ENCODE data around the gene TRIM17.
"Not testable (repeated sequence)": the region's sequence is repeated elsewhere in the genome, so short reads cannot be mapped to it uniquely, and the experiment has no call there.

Gene TRIM17

DNA sequence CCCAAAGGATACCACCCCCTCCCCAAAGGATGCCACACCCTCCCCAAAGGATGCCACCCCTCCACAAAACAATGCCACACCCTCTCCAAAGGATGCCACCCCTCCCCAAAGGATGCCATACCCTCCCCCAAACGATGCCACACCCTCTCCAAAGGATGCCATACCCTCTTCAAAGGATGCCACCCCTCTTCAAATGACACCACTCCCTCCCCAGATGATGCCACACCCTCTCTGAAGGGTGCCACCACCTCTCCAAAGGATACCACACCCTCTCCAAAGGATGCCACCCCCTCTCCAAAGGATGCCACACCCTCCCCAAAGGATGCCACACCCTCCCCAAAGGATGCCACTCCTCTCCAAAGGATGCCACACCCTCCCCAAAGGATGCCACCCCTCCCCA lies 21.6 kb upstream of the TRIM17 start:
- Histone ChIP-seq H3K36me3 (replicated peaks; ENCODE audit: insufficient read depth, low read length) (no peaks in the 10 kb centered on the region), H2AFZ (ENCODE audit: low read length) (no peak overlapping the region), H3K79me2 (ENCODE audit: low read length) (no peaks in the 10 kb centered on the region), H3K9me2 (replicated peaks; ENCODE audit: insufficient read depth, low read length) (no peaks in the 10 kb centered on the region), H3K4me1 (ENCODE audit: low read length) (no peaks in the 10 kb centered on the region), H4K20me1 (ENCODE audit: insufficient read depth, low read length) (no peaks in the 10 kb centered on the region), H3K27me3 (replicated peaks; ENCODE audit: insufficient read depth, low read length) (no peaks in the 10 kb centered on the region), H3K27ac (ENCODE audit: low read length) (no peak overlapping the region), H3K9me3 (replicated peaks; ENCODE audit: insufficient read depth, low read length) (no peaks in the 10 kb centered on the region), H3F3A (ENCODE audit: insufficient read depth, low read length) (no peaks in the 10 kb centered on the region), H3K9ac (ENCODE audit: low read length) (no peak overlapping the region), H3K4me2 (ENCODE audit: low read depth, low read length) (no peak overlapping the region), H3K4me3 (ENCODE audit: low read length) (no peak overlapping the region)
- TF ChIP-seq EZH2phosphoT487 (IDR thresholded peaks at IDR 0.05; ENCODE audit: low read length) (no peak), EZH2 (optimal IDR thresholded peaks at IDR 0.05; ENCODE audit: low read depth, low read length) (no peak)
- TF ChIP-seq, protein P1, sequence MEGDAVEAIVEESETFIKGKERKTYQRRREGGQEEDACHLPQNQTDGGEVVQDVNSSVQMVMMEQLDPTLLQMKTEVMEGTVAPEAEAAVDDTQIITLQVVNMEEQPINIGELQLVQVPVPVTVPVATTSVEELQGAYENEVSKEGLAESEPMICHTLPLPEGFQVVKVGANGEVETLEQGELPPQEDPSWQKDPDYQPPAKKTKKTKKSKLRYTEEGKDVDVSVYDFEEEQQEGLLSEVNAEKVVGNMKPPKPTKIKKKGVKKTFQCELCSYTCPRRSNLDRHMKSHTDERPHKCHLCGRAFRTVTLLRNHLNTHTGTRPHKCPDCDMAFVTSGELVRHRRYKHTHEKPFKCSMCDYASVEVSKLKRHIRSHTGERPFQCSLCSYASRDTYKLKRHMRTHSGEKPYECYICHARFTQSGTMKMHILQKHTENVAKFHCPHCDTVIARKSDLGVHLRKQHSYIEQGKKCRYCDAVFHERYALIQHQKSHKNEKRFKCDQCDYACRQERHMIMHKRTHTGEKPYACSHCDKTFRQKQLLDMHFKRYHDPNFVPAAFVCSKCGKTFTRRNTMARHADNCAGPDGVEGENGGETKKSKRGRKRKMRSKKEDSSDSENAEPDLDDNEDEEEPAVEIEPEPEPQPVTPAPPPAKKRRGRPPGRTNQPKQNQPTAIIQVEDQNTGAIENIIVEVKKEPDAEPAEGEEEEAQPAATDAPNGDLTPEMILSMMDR (IDR thresholded peaks at IDR 0.05; ENCODE audit: low read length): no peak
- DNase-seq: no peak

DNA sequence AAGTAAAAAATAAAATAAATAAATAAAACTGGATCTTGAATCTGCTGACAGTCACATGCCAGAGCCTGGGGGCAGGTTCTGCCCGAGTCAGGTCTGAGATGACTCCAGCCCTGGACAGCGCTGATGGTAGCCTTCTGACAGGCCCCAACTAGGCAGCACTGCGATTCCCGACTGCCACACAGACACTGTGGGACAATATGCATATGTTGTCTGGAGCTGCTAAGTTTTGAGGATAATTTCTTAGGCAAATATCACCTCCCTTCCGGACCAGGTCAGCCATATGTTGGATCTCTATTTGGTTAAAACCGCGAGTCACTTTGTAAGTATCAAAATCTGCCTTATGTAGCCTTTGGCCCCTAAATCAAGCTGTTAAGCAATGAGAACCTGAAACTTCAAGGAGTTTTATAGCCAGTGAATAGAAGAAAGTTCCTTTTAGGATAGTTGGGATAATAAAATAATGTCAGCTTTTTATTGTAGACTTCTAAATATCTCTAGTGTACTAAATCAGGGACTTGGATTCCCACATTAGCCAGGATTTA lies 20.8 kb upstream of the TRIM17 start:
- Histone ChIP-seq H3K9ac (ENCODE audit: low read length) (no peak overlapping the region), H3K4me1 (ENCODE audit: low read length) (no peaks in the 10 kb centered on the region), H3K27me3 (replicated peaks; ENCODE audit: insufficient read depth, low read length) (no peaks in the 10 kb centered on the region), H3K9me3 (replicated peaks; ENCODE audit: insufficient read depth, low read length) (no peaks in the 10 kb centered on the region), H3K79me2 (ENCODE audit: low read length) (no peaks in the 10 kb centered on the region), H3K36me3 (replicated peaks; ENCODE audit: insufficient read depth, low read length) (no peaks in the 10 kb centered on the region), H3K4me3 (ENCODE audit: low read length) (no peak overlapping the region), H3F3A (ENCODE audit: insufficient read depth, low read length) (no peaks in the 10 kb centered on the region), H2AFZ (ENCODE audit: low read length) (no peak overlapping the region), H3K27ac (ENCODE audit: low read length) (no peak overlapping the region), H3K4me2 (ENCODE audit: low read depth, low read length) (no peak overlapping the region), H3K9me2 (replicated peaks; ENCODE audit: insufficient read depth, low read length) (no peaks in the 10 kb centered on the region), H4K20me1 (ENCODE audit: insufficient read depth, low read length) (no peaks in the 10 kb centered on the region)
- DNase-seq: no peak
- TF ChIP-seq EZH2phosphoT487 (IDR thresholded peaks at IDR 0.05; ENCODE audit: low read length) (no peak), EZH2 (optimal IDR thresholded peaks at IDR 0.05; ENCODE audit: low read depth, low read length) (no peak)
- TF ChIP-seq, protein P1 (IDR thresholded peaks at IDR 0.05; ENCODE audit: low read length): no peak

DNA sequence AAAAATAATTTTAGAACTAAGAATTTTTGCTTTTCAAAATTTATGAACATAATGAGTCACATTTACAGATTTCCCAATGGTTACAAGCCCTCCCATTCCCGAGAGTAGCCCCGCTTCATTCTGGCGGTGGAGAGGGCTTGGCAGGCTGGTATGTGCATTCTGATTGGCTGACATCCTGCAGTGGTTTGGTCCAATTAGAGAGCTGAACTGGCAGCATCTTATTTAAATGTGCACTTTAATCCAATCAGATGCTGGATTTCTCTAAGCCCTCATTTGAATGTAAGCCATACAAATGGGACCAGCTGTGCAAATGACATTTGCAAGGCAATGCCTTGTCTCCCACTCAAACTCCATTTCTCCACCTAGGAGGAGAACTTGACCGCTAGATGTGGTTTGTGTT lies 18.0 kb upstream of the TRIM17 start:
- H3K79me2 ChIP-seq (ENCODE audit: low read length): no peaks in the 10 kb centered on the region
- H3K4me2 ChIP-seq (ENCODE audit: low read depth, low read length): no peak overlapping the region
- no peak for TF ChIP-seq EZH2phosphoT487 (IDR thresholded peaks at IDR 0.05; ENCODE audit: low read length)
- no peak for TF ChIP-seq EZH2 (optimal IDR thresholded peaks at IDR 0.05; ENCODE audit: low read depth, low read length)
- TF ChIP-seq, protein P1 (IDR thresholded peaks at IDR 0.05; ENCODE audit: low read length): no peak
- H3K27ac ChIP-seq (ENCODE audit: low read length): no peak overlapping the region
- H3K36me3 ChIP-seq (replicated peaks; ENCODE audit: insufficient read depth, low read length): no peaks in the 10 kb centered on the region
- H3F3A ChIP-seq (ENCODE audit: insufficient read depth, low read length): no peaks in the 10 kb centered on the region
- H3K9me3 ChIP-seq (replicated peaks; ENCODE audit: insufficient read depth, low read length): no peaks in the 10 kb centered on the region
- H3K4me1 ChIP-seq (ENCODE audit: low read length): no peaks in the 10 kb centered on the region
- no peak overlapping the region for H2AFZ ChIP-seq (ENCODE audit: low read length)
- no peaks in the 10 kb centered on the region for H3K9me2 ChIP-seq (replicated peaks; ENCODE audit: insufficient read depth, low read length)
- H4K20me1 ChIP-seq (ENCODE audit: insufficient read depth, low read length): no peaks in the 10 kb centered on the region
- no peak for DNase-seq
- H3K9ac ChIP-seq (ENCODE audit: low read length): no peak overlapping the region
- H3K27me3 ChIP-seq (replicated peaks; ENCODE audit: insufficient read depth, low read length): no peaks in the 10 kb centered on the region
- H3K4me3 ChIP-seq (ENCODE audit: low read length): no peak overlapping the region

DNA sequence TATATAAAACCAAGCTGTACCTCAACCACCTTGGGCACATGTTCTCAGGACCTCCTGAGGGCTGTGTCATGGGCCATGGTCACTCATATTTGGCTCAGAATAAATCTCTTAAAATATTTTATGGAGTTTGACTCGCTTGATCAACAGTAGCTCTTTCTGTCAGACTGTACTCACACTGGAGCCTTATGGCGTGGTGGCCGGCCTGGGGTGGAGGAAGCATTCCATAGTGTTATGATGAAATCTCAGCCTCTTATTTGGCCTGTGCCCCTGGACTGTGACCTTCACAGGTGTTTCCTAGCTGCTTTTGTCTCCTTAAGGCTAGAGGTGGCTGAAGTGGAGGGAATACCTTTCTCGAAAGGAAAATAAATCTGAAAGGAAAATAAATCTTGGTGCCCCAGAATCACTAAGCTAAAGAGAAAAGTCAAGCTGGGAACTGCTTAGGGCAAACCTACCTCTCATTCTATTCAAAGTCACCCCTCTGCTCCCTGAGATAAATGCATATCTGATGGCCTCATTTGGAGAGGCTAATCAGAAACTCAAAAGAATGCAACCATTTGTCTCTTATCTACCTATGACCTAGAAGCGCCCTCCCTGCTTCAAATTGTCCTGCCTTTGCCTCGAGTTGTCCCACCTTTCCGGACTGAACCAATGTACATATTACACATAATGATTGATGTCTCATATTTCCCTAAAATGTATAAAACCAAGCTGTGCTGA lies 16.8 kb upstream of the TRIM17 start:
- H3K4me1 ChIP-seq (ENCODE audit: low read length); H2AFZ ChIP-seq (ENCODE audit: low read length); H3K4me2 ChIP-seq (ENCODE audit: low read depth, low read length); H3K9me3 ChIP-seq (replicated peaks; ENCODE audit: insufficient read depth, low read length); H3K79me2 ChIP-seq (ENCODE audit: low read length); H3K9me2 ChIP-seq (replicated peaks; ENCODE audit: insufficient read depth, low read length); DNase-seq; H3K27me3 ChIP-seq (replicated peaks; ENCODE audit: insufficient read depth, low read length); H3K9ac ChIP-seq (ENCODE audit: low read length); H4K20me1 ChIP-seq (ENCODE audit: insufficient read depth, low read length); H3K4me3 ChIP-seq (ENCODE audit: low read length); H3K27ac ChIP-seq (ENCODE audit: low read length); H3F3A ChIP-seq (ENCODE audit: insufficient read depth, low read length); H3K36me3 ChIP-seq (replicated peaks; ENCODE audit: insufficient read depth, low read length): not testable (repeated sequence)
